ENCODE data around the gene UBA52.
"Not testable (repeated sequence)": the region's sequence is repeated elsewhere in the genome, so short reads cannot be mapped to it uniquely, and the experiment has no call there.

UBA52 gene

DNA sequence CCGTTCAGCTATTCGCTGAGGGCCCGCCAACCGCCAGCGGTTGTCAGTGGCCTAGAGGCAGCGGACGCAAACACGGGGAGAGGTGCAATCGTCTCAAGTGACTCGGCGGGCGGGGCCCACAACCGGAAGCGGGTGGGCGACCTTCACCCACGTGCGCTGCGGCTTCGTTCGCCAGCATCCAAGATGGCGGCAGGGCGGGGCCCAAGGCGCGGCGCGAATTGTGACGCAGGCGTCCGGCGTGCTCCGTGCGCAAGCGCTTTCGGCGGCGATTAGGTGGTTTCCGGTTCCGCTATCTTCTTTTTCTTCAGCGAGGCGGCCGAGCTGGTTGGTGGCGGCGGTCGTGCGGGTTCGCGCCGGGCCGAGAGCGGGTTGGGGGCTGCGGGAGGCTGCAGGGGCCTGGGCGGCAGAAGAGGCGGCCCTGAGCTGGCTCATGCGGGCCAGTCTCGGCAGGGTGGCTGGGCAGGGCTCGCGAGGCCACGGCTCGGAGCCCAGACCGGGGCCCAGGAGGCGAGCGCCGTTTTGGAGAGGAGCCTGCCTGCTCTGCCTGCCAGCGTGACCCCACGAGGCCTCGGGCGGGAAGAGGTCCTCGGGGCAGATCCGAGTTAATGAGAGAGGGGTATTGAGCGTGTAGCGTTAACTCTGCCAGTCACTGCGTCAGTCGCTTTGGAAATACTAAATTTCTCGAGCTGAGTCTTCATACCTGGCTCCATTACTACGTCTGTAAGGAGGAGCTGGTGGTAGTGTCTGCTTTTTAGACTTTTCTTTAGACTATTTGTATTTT lies at the start of gene UBA52:
Gene UBA52 (plus strand): TSS at position 294 of the 781 bp plus-strand sequence. CDS start 1,444 bp downstream, outside the sequence.
- DNase-seq: peak; percentile 97 to 98

DNA sequence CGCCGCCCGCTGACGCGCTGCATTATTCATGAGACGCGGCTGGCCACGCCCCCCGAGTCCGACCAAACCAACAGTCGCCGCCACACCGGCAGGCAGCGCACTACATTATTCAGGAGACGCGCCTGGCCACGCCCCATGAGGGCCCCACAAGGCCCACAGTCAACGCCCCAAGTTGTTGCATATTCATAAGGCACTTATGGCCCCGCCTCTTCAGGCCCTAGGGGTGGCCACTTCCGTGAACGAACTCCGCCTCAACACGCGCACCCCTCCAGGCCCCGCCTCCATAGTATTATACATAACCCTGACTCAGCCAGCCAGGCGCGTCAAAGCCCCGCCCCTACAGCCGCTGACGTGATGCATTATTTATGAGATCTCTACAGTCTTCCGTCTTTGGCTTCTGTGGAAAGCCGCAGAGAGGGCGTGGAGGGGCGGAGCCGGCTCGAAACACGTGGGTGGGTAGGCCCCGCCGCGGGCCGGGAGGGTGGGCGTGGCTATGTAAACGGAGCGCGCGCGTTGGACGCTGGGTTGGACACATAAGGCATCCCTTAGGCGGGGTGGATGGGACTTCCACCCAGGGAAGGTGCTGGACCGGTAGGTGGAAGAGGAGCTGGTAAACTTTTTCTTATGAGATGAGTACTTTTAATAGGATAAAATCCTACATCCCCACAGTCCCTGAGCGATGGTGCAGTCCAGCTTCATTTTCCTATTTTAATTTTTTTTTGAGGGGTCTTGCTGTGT lies 49.4 kb upstream of the UBA52 start:
- peak; percentile 99 to 100 for DNase-seq

DNA sequence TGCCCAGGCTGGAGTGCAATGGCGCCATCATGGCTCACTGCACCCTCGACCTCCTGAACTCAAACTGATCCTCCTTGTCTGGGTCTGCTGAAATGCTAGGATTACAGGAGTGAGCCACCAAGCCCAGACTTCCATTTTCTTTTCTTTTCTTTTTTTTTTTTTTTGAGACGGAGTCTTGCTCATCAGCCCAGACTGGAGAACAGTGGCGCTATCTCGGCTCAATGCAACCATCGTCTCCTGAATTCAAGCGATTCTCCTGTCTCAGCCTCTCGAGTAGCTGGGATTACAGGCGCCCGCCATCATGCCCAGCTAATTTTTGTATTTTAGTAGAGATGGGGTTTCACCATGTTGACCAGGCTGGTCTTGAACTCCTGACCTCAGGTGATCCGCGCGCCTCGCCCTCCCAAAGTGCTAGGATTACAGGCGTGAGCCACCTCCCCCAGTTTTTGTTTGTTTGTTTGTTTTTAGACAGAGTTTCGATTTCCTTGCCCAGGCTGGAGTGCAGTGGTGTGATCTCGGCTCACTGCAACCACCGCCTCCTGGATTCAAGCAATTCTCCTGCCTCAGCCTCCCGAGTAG lies 48.7 kb upstream of the UBA52 start:
- not testable (repeated sequence) for DNase-seq

DNA sequence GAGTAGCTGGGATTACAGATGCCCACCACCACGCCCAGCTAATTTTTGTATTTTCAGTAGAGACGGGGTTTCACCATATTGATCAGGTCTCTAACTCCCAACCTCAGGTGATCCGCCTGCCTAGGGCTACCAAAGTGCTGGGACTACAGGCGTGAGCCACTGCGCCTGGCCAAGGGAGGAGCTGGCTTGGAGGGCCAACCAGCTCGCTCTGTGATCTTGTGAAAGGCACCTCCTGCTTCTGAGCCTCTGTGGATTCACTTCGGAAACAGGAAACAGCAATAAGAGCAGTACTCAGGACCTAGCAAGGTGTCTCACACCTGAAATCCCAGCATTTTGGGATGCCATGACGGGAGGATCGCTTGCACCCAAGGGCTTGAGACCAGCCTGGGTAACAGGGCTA lies 47.8 kb upstream of the UBA52 start:
- no peak for DNase-seq

DNA sequence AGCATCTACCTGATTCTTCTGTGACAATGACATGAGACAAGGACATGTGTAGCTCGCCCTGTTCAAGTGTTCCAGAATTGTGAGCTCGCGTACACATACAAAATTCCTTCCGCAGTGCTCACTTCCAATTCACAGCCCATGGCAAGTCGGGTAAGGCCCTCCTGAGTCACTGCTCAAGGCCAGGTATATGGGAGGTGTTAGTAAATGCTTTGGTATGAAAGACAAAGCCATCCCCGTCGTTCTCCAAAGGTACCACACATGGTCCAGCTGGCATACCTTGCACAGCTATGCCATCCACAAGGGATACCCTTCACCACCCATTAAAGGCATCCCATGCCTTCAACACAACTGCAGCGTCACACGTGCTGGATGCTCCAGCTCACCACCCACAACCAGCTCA lies 45.3 kb upstream of the UBA52 start:
- no peak for DNase-seq

DNA sequence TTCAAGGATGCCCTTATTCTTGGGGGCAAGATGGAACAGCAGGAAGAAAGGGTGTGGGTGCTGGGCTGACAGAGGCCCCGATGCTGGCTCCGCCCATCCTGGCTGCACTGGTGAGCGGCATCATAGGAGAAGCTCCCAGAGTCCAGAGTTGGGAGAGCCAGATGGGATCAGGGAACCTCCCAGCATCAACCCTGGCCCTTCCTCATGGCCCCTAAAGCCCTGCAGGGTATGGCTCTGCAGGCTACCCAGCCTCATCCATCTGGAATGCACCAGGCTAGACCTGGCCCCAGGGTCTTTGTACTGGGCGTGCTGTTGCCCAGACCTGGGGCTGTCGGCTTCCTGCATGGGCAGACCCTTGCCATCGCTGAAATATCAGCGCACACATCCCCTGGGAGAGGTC lies 41.9 kb upstream of the UBA52 start:
- DNase-seq: no peak

DNA sequence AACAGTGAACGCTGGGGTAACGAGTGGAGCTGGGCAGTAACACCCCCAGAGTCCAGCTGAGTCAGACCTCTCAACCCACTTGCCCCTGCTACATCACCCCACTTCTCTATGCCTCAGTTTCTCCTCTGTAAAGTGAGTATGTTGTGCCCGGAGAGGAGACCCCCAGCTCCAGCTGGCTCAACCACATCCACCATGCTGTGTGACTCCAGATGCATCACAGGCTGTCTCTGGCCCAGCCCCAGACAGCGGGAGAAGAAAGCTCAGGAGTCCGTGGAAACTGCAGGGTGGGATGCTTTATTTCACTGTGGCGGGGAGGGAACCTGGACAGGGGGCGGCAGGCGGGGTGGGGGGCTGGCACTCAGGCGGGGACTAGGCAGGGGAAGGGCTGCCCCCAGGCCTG lies 40.2 kb upstream of the UBA52 start:
- no peak for DNase-seq

DNA sequence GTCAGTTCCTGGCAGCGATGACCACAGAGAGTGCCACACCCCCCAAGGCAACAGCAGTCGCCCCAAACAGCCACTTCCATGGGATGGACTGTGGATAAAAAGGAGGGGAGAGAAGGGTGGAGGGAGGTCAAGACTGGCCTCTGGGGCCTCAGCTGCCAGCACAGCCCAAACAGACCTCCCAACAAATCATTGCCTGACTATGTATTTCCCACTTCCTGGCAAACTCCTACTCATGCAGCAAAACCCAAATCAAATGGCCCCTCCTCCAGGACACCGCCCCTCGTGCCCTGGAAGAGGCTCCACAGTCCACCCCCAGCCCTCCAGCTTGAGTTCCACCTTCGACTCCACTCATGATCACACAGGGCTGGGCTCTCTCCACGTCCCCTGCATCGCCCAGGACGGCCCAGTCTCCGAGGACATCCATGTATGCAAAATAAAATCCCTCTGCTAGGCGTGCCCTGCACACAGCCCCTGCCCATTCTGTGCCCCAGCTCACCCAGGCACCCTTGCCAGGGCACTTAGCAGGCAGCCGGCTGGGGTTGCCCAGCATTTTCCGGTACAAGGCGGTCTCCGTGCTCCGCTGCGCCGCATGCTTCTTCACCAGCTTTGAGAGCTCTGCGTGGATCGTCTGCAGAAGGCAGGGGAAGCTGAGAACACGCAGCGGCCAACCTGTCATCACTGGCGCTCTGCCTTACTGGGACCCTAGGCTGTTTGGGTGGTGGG lies 39.3 kb upstream of the UBA52 start:
- no peak for DNase-seq

DNA sequence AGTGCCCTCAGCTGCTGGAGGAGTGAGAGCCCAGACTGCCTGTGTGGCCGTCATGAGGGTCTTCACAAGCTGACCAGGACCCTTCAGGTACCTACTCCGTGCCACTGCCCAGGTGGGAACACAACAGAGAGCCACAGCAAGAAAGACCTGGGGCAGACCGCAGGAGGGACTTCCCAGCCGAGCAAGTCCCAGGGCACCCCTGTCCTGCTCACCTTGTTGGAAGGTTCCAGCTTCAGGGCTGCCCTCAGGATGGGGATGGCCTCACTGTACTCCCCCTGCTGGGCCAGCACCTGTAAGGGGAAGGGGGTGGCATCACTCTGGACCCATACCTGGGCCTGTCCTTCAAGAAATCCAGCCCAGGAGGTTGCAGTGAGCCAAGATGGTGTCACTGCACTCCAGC lies 38.6 kb upstream of the UBA52 start:
- DNase-seq: no peak

DNA sequence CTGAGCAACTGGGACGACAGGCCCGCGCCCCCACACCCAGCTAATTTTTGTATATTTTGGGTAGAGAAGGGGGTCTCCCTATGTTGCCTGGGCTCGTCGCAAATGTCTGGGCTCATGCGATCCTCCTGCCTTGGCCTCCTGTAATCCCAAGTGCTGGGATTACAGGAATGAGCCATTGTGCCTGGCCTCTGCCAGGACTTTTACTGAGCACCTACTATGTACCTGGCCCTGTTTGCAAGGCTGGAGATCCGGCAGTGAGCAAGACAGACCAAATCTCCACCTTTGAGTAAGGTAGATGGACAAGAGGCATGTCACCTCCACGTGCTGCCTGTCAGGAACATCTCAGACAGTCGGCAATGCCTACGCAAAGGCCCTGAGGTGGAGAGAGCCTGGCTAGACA lies 35.2 kb upstream of the UBA52 start:
- DNase-seq: no peak

DNA sequence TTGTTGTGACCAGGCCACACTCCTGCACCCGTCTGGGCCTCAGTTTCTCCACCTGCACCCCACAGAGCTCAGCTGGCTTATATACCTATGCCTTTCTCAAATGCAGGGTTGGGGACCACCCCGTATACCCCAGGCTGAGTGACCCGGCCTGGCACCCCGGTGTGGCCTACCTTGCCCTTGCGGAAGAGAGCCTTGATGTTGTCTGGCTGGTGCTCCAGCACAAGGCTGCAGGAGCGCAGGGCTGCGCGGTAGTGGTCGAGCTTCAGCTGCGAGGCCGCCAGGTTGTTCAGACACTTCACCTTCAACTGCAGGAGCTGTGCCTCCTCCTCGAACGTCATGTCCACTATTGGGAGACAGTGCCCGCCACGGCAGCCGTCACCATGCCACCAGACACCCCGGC lies 34.2 kb upstream of the UBA52 start:
- no peak for DNase-seq

DNA sequence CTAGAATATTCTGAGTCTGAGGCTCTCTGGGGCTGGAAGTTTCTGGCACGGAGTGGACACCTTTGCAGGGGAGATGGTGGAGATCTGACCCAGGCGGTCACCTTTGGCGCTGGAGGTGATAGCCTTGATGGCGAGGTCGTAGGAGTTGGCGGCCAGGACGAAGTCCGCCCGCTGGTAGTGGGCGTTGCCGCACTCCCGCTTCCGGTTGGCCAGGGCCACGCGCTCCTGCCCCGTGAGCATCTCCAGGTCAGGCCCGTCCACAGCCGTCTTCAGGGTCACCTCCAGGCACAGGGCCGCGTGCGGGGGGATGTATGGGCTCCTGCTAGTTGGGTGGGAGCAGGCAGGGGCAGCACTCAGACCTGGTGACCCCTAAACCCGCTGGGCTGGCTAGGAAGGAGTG lies 33.5 kb upstream of the UBA52 start:
- no peak for DNase-seq

DNA sequence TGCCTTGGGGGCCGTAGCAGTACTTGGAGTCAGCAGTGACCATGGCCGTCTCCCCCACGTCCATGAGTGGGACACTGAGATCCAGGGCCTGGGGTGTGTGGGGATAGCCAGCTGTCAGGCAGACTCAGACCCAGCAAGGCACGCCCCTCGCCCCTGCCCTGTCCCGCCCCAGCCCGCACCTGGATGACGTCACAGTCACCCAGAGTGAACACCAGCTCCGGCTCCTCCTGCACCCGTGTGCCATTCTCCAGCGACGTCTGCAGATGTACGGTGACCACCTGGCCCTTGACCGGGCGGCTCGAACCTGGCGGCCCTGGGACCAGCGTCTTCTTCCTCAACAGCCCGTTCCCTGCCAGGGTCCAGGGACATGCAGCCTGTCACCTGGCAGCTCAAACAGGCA lies 32.3 kb upstream of the UBA52 start:
- DNase-seq: no peak

DNA sequence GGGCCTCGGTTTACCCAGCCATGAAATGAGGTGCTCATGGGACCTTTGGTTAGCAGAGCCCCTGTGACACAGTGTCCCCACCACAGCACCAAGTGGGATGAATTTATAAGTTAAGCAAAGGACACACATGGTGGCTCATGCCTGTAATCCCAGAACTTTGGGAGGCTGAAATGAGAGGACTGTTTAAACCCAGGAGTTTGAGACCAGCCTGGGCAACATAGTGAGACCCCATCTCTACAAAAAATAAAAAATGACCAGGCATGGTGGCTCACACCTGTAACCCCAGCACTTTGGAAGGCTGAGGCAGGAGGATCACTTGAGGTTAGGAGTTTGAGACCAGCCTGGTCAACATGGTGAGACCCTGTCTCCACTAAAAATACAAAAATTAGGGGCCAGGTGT lies 31.5 kb upstream of the UBA52 start:
- DNase-seq: not testable (repeated sequence)

DNA sequence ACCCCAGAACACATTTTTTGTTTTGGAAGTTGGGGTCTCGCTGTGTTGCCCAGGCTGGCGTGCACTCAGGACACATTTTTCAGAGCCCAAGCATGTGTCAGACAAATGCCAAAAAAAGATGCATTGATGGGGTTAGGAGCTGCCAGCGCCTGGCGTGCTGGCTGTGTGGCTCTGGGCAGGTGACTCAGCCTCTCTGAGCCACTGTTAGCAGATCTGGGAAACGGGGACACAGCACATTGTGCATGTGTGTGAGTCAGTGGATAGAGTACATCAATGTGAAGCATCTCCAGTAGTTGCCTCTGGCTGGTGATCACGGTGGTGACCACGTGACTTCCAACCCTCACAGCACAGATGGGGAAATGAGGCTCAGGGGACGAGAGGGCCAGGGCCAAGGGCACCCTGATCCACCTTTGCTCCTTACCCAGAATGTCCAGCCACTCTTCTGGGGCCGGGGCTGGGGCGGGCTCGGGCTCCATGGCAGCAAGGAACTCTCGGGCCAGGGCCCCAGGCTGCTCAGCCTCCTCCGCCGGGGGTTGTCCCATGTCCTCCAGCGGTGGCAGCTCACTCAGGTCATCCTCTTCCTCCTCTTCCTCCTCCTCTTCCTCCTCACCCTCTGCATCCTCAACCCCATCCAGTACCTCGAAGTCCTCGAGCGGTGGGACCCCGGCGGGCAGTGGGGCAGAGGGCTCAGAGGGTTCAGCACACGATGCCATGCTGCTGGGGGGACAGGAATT lies 30.2 kb upstream of the UBA52 start:
- DNase-seq: no peak

DNA sequence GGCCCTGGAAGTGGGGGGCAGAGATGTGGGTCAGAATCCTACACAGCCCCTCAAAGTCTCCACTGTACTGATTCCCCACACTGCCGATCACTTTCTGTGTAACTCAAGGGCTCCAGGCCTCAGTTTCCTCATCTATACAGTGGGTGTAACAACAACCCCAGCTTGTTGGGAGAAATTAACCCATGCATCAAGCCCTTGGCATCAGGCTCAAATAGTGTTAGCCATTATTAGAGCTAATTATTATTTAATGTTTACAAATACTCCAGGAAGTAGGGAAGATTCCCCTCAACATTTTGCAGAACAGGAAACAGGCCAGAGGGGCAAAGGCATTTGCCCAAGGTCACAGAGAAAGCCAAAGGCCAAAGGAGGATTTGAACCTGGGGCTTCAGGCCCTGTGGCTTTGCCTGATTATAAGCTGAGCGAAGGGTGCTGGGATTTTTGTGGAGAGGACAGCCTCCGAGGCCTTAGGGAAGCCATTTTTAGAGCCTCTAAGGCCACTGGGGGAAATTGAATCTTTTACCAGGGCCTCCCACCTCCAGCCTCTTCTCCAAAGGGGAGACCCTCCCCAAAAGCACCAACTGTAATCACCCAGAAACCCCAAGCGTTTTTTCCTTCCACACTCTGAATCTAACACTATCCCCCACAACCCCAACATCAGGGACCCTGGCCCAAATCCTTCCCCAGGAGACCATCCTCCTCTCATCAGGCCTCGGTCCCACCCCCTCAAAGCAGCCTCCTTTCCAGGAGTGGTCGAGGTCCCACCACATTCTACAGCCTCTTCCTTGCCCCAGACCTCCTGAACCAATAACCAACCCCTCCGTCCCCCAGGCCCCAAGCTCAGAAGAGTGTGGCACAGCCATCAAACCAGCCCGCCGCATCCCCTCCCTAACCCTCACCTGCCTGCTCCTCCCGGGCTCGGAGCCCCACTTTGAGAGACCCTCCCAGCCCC lies 29.4 kb upstream of the UBA52 start:
- no peak for DNase-seq

DNA sequence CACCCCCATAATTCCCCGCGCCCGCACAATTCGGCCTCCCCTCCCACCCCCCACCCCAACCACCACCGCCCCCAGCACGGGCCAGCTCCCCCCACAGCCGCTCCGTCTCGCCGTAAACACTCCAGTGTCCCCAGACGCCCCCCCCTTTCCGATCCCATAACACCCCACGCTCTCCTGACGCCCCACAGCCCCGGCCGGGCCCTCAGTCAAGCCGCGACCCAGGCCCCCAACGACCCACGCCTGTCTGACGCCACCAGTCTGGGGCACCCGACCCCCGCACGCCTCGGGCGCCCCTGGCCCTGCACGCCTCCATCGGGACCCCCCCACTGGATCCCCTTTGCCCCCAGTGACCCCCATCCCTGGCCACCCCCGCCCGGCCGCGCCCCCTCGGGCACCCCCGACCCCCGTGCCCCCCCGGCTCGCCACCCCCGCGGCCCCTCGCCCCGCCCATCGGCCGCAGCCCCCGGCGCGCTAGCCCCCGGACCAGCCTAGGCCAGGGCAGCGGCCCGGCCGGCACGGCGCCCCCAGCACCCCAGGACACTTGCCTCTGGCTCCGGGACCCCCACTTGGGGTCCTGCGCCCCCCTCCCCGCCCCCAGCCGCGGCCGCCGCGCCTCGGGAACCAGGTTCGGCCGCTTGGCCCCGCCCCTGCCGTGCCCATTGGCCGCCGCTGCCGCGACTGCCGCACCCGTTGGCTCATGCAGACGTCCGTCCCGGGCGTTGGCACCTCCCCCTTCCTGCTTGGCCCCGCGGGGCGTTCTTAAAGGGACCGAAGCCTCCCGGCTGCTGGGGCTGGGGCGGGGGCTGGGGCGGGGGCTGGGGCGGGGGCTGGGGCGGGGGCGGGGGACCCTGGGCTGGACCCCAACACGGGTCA lies 28.5 kb upstream of the UBA52 start, which contains the start of gene FKBP8:
Gene FKBP8 (minus strand): TSS at position 633 of the 873 bp plus-strand sequence. CDS start 1,603 bp downstream, outside the sequence.
- DNase-seq: peak; percentile 86 to 88

DNA sequence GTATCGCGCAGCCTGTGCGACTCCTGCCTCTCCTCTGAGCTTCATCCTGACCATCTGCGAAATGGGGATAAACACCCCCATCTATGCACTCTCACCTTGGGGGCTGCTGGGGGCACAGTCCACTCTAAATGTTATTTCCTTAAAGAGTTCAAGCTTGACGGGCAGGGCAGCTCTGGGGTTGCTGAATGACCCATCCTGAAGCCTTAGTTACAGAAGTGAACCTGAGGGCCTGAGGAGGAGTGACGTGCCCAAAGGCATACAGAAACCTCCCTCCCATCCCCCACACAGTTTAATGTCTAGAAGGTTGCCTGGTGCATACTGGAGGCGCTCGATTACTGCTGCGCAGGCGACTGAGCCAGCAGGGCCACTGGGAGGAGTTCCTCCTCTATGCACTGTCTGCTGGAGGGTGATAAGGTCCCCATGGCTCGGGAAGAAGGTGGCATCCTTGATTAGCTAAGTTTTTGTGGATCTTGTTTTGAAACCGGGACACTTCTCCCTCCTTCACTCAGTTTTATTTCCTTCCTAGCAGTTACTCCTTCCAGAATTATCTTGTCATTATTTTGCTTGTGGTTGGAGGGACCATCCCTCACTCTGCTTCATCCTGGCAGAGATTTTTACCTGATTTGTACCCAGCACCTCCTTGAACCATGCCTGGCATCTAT lies 27.7 kb upstream of the UBA52 start:
- DNase-seq: peak; percentile 23 to 25

DNA sequence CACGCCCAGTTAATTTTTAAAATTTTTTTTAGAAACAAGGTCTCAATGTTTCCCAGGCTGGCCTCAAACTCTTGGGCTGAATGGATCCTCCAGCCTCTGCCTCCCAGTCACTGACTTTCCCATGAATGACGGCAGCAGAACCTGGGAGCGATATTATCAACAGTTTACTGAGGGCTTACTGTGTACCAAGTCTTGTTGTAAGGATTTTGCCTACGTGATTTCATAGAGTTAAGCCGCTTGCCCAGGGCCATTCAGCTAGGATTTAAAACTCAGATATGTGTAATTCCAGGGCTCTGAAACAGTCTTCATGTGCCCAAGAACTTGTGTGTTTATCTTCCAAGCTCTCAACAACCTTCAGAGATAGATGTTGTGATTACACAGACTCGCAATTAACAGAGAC lies 20.0 kb upstream of the UBA52 start:
- DNase-seq: no peak
